K562 (cell line): ENCODE measurements around the gene FZD10. TPM values are rescaled to one million over a fixed set of nuclear protein-coding genes. Genes with fewer than 3 reads are reported as not detected.

Experiments used
- ATAC-seq: fragments of 200-7000 bp; cut with Tn5 transposase; 3 replicates; pipeline ENCODE4 v1.9.1; 2020; ENCODE audit warnings: moderate library complexity
- BruUV-seq: library from RNA; stranded (reverse); fragments of 400-500 nt; replicated peaks from 2 replicates; lab custom pipeline; 2021; lab: Mats Ljungman, UMichigan
- CTCF ChIA-PET: fragments of 300-600 bp; formaldehyde crosslinking; extraction: SDS; loops from one replicate; lab custom pipeline; 2021; ENCODE audit warnings: low intra/inter-chr PET ratio; lab: Yijun Ruan, JAX
- POLR2A ChIA-PET: fragments of 300-600, 350-650 bp; sonication (Branson Sonifier 250); formaldehyde crosslinking; extraction: SDS; loops from one replicate; lab custom pipeline; 2021; ENCODE audit warnings: antibody characterized with exemption, inconsistent platforms; lab: Yijun Ruan, JAX
- DNase-seq, 4 experiments: peaks; one replicate each; pipeline versions ENCODE4 v3.0.0 to v3.0.0-alpha.2; 2011 to 2018; ENCODE audit warnings: low spot score in 3 of 4, mixed read lengths in 3 of 4; ENCODE audit errors: extremely low read depth in 1 of 4
- FAIRE-seq: peaks from 2 replicates; lab custom pipeline; 2011; peaks lifted over from hg19 to GRCh38; lab: Jason Lieb, UNC
- H2AFZ ChIP-seq: 2 replicates; pipeline ENCODE4 v1.6.0; 2011; ENCODE audit warnings: low read depth, low read length, control low read depth, inconsistent platforms
- H3K27ac ChIP-seq: fragments of 200-600 bp; 3 replicates; pipeline ENCODE4 v1.8.0; 2011; ENCODE audit warnings: low read depth, mild to moderate bottlenecking, control low read depth, inconsistent platforms, low read length, moderate library complexity, mixed read lengths; ENCODE audit errors: extremely low read depth
- H3K27me3 ChIP-seq, 2 experiments: fragments of 300-600 bp in 1 of 2; 2 replicates in 1 of 2; 3 replicates in 1 of 2; pipeline versions ENCODE4 v1.6.0 to v1.8.0; 2011; ENCODE audit warnings: inconsistent platforms in 2 of 2, low read length in 2 of 2, mild to moderate bottlenecking in 1 of 2, mixed read lengths in 1 of 2, moderate library complexity in 1 of 2; ENCODE audit not compliant: control insufficient read depth in 2 of 2, insufficient read depth in 2 of 2
- H3K36me3 ChIP-seq: fragments of 300-600 bp; 3 replicates; pipeline ENCODE4 v1.8.0; 2011; ENCODE audit warnings: mild to moderate bottlenecking, low read length, inconsistent platforms; ENCODE audit not compliant: control insufficient read depth, insufficient read depth
- H3K4me1 ChIP-seq, 2 experiments: fragments of 200-600 bp in 1 of 2; replicated peaks in 1 of 2; 2 replicates in 1 of 2; 3 replicates in 1 of 2; pipeline versions ENCODE4 v1.5.1 to v1.8.0; 2011; ENCODE audit warnings: inconsistent platforms in 2 of 2, low read length in 2 of 2, mild to moderate bottlenecking in 1 of 2, mixed read lengths in 1 of 2, moderate library complexity in 1 of 2; ENCODE audit not compliant: control insufficient read depth in 2 of 2, insufficient read depth in 2 of 2
- H3K4me2 ChIP-seq: 2 replicates; pipeline ENCODE4 v1.6.1; 2011; ENCODE audit warnings: low read length, control low read depth, inconsistent platforms, mixed read lengths; ENCODE audit not compliant: insufficient read depth
- H3K4me3 ChIP-seq: fragments of 200-600 bp; sonication (generic), shearing (Covaris generic); 2 replicates; pipeline ENCODE4 v1.5.1; 2016; ENCODE audit warnings: control low read depth, inconsistent platforms
- H3K79me2 ChIP-seq: fragments of 200-600 bp; 3 replicates; pipeline ENCODE4 v1.8.0; 2011; ENCODE audit warnings: low read length, inconsistent platforms; ENCODE audit not compliant: control insufficient read depth, insufficient read depth
- H3K9ac ChIP-seq, 2 experiments: 2 replicates each; pipeline versions ENCODE4 v1.6.0 to v1.6.1; 2011; ENCODE audit warnings: low read depth in 2 of 2, low read length in 2 of 2, control low read depth in 1 of 2, inconsistent platforms in 1 of 2, mild to moderate bottlenecking in 1 of 2, mixed read lengths in 1 of 2; ENCODE audit not compliant: insufficient read depth in 1 of 2
- H3K9me1 ChIP-seq: one replicate; pipeline ENCODE4 v1.6.0; 2011; ENCODE audit warnings: inconsistent platforms, mild to moderate bottlenecking, low read length, moderate library complexity; ENCODE audit not compliant: control insufficient read depth, insufficient read depth
- H3K9me3 ChIP-seq: replicated peaks from 2 replicates; pipeline ENCODE4 v1.5.1; 2011; ENCODE audit warnings: low read depth, low read length, inconsistent platforms; ENCODE audit not compliant: control insufficient read depth, insufficient read depth
- H4K20me1 ChIP-seq: replicated peaks from 2 replicates; pipeline ENCODE4 v1.6.1; 2011; ENCODE audit warnings: low read length, inconsistent platforms, mixed read lengths; ENCODE audit not compliant: control insufficient read depth, insufficient read depth
- CXXC5 ChIP-seq: fragments of 250-450 bp; sonication (Bioruptor Pico); IDR thresholded peaks from 2 replicates; pipeline ENCODE4 v1.8.0; 2022; ENCODE audit warnings: inconsistent platforms, mild to moderate bottlenecking, moderate library complexity
- ELF2 ChIP-seq: fragments of 250-450 bp; sonication (Bioruptor Pico); IDR thresholded peaks from 2 replicates; pipeline ENCODE4 v1.5.0; 2021; ENCODE audit warnings: mild to moderate bottlenecking
- HNRNPLL ChIP-seq: fragments of 200-400 bp; formaldehyde crosslinking; IDR thresholded peaks from 2 replicates; pipeline ENCODE4 v1.6.1; 2017; ENCODE audit warnings: low read length, low read depth, mild to moderate bottlenecking; ENCODE audit not compliant: poor library complexity, severe bottlenecking
- NBN ChIP-seq: fragments of 450-650 bp; IDR thresholded peaks from 2 replicates; pipeline ENCODE4 v1.6.1; 2016; ENCODE audit warnings: low read depth, mild to moderate bottlenecking
- SAFB ChIP-seq: fragments of 200-400 bp; formaldehyde crosslinking; IDR thresholded peaks from 2 replicates; pipeline ENCODE4 v1.6.1; 2017; ENCODE audit warnings: low read depth, low read length, borderline replicate concordance
- SREBF1 ChIP-seq: fragments of 150-350 bp; IDR thresholded peaks from 2 replicates; pipeline ENCODE4 v1.6.1; 2014; ENCODE audit warnings: antibody characterized with exemption, low read depth, low read length, borderline replicate concordance
- STAT5A ChIP-seq: IDR thresholded peaks from 2 replicates; pipeline ENCODE4 v1.6.1; 2012; ENCODE audit warnings: low read length, inconsistent platforms, borderline replicate concordance
- U2AF1 ChIP-seq: fragments of 200-400 bp; formaldehyde crosslinking; optimal IDR thresholded peaks from 2 replicates; pipeline ENCODE3; 2017; ENCODE audit warnings: mild to moderate bottlenecking, low read depth, low read length, moderate library complexity
- ZBTB17 ChIP-seq: fragments of 450-650 bp; formaldehyde crosslinking; IDR thresholded peaks from 2 replicates; pipeline ENCODE4 v1.4.0; 2020; ENCODE audit warnings: mild to moderate bottlenecking
- ZBTB49 ChIP-seq: sonication (generic); formaldehyde crosslinking; IDR thresholded peaks from 2 replicates; pipeline ENCODE4 v1.8.0; 2022; ENCODE audit warnings: missing genetic modification reagents, mild to moderate bottlenecking, borderline replicate concordance
- ZBTB5 ChIP-seq: fragments of 450-650 bp; IDR thresholded peaks from 2 replicates; pipeline ENCODE4 v1.6.1; 2017; ENCODE audit warnings: antibody characterized with exemption
- WGBS: fragments of 100-300 bp; shearing (Covaris generic); methylation state at CpG from one replicate; pipeline ENCODE4 v1.1.6; 2016; ENCODE audit warnings: low coverage, mixed read lengths; ENCODE audit not compliant: insufficient coverage; ENCODE audit errors: missing lambda C conversion rate; 5-methylcytosine and 5-hydroxymethylcytosine counted together
- in situ Hi-C: fragments of 300-500 bp; cut with MboI; formaldehyde crosslinking; loops from 4 replicates; pipeline ENCODE4 v1.15.0; 2018; ENCODE audit warnings: inconsistent platforms, mixed read lengths
- intact Hi-C: fragments of 100-400 bp; cut with micrococcal nuclease; formaldehyde crosslinking; loops from 2 replicates; pipeline ENCODE4 v1.14.2; 2022
- polyA plus RNA-seq, 8 experiments: library from polyadenylated mRNA; depleted of rRNA in 4 of 8; stranded (reverse) in 5 of 8; unstranded in 3 of 8; fragments of >200 nt; fragmentation: Nextera tagmentation in 2 of 8; fragmentation: Illumina TruSeq in 1 of 8; extraction: Ambion mirVana in 2 of 8; extraction: Trizol in 1 of 8; gene quantifications; 2 replicates each; pipeline versions ENCODE4 v1.2.1 to v1.2.3, GENCODE V29; 2011 to 2014; ENCODE audit warnings: inconsistent platforms in 1 of 8, missing spikeins in 1 of 8
- total RNA-seq, 7 experiments: library from RNA; depleted of rRNA in 6 of 7; stranded (reverse); fragments of >200 nt in 6 of 7; fragmentation: Illumina TruSeq in 2 of 7; extraction: Trizol in 2 of 7; gene quantifications; 2 replicates each; pipeline versions ENCODE4 v1.2.1 to v1.2.3, GENCODE V29; 2011 to 2021; ENCODE audit warnings: low replicate concordance in 1 of 7
- TF ChIP-seq, protein P1 (sequence below), 2 experiments: fragments of 150-350 bp in 1 of 2; IDR thresholded peaks; 2 replicates each; pipeline ENCODE4 v1.6.1; 2012 to 2016; ENCODE audit warnings: low read depth in 2 of 2, low read length in 2 of 2, mild to moderate bottlenecking in 1 of 2, moderate library complexity in 1 of 2
- TF ChIP-seq, protein P2 (sequence below): sonication (generic); formaldehyde crosslinking; IDR thresholded peaks from 2 replicates; pipeline ENCODE4 v1.8.0; 2022; ENCODE audit warnings: mild to moderate bottlenecking, low read depth, missing genetic modification reagents

Gene FZD10
- total and polyA plus RNA-seq, 9 of the 15 experiments (the other 6 are each of a cell fraction or from before 2014, with no cell fraction given), result not detected

DNA sequence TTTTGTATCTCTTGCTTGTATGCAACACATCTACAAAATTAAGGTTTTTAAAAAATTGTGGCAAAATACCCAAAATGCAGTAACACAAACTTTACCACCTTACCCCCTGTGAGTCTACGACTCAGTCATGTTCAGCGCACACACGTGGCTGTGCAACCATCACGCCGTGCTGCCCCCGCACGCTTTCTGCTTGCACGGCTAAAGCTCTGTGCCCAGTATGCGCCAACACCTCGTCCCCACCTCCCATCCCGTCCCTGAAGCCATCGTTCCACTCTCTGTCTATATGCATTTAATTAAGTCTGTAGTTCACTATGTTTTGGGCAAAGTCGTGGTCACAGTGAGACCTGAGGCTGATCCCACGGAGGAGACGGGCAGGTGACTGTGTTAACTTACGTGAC lies 36.4 kb downstream of the FZD10 start:
- no peak overlapping the region for H3K4me3 ChIP-seq
- no TSS peak for BruUV-seq
- no peak for TF ChIP-seq U2AF1
- TF ChIP-seq ZBTB5, result no peak
- TF ChIP-seq SAFB, result no peak
- TF ChIP-seq HNRNPLL, result no peak
- TF ChIP-seq ELF2, result no peak
- TF ChIP-seq, protein P1, sequence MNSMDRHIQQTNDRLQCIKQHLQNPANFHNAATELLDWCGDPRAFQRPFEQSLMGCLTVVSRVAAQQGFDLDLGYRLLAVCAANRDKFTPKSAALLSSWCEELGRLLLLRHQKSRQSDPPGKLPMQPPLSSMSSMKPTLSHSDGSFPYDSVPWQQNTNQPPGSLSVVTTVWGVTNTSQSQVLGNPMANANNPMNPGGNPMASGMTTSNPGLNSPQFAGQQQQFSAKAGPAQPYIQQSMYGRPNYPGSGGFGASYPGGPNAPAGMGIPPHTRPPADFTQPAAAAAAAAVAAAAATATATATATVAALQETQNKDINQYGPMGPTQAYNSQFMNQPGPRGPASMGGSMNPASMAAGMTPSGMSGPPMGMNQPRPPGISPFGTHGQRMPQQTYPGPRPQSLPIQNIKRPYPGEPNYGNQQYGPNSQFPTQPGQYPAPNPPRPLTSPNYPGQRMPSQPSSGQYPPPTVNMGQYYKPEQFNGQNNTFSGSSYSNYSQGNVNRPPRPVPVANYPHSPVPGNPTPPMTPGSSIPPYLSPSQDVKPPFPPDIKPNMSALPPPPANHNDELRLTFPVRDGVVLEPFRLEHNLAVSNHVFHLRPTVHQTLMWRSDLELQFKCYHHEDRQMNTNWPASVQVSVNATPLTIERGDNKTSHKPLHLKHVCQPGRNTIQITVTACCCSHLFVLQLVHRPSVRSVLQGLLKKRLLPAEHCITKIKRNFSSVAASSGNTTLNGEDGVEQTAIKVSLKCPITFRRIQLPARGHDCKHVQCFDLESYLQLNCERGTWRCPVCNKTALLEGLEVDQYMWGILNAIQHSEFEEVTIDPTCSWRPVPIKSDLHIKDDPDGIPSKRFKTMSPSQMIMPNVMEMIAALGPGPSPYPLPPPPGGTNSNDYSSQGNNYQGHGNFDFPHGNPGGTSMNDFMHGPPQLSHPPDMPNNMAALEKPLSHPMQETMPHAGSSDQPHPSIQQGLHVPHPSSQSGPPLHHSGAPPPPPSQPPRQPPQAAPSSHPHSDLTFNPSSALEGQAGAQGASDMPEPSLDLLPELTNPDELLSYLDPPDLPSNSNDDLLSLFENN (IDR thresholded peaks at IDR 0.05; ENCODE audit: low read depth in 2 of 2, low read length in 2 of 2), result no peak
- no peak for TF ChIP-seq STAT5A
- TF ChIP-seq ZBTB49, result no peak
- TF ChIP-seq CXXC5 (CRISPR knock-in tag), result no peak
- no peak for TF ChIP-seq SREBF1
- no peak for TF ChIP-seq ZBTB17 (CRISPR knock-in tag)
- TF ChIP-seq, protein P2, sequence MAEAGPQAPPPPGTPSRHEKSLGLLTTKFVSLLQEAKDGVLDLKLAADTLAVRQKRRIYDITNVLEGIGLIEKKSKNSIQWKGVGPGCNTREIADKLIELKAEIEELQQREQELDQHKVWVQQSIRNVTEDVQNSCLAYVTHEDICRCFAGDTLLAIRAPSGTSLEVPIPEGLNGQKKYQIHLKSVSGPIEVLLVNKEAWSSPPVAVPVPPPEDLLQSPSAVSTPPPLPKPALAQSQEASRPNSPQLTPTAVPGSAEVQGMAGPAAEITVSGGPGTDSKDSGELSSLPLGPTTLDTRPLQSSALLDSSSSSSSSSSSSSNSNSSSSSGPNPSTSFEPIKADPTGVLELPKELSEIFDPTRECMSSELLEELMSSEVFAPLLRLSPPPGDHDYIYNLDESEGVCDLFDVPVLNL (CRISPR knock-in tag), result no peak
- no peak for TF ChIP-seq NBN
- no peaks in the 10 kb centered on the region for H3K9me3 ChIP-seq
- H2AFZ ChIP-seq, result no peak overlapping the region
- intact Hi-C loops, result no loop called here
- H3K9me1 ChIP-seq, result no peaks in the 10 kb centered on the region
- ATAC-seq (no peak), DNase-seq (no peak), FAIRE-seq (no peak)
- WGBS, result under 1% methylated on average over 16 of the region's 16 CpGs
- no peak overlapping the region for H3K4me2 ChIP-seq
- no peak overlapping the region for H3K9ac ChIP-seq
- POLR2A ChIA-PET, result no interaction called here
- no peak overlapping the region for H3K27ac ChIP-seq
- peaks cover 3 to 51% of the 10 kb centered on the region in 2 experiments; a peak in 4 of 5 replicates for H3K27me3 ChIP-seq
- in situ Hi-C loops, result no loop called here
- no peaks in the 10 kb centered on the region for H3K4me1 ChIP-seq
- CTCF ChIA-PET, result no interaction called here
- H3K36me3 ChIP-seq, result no peaks in the 10 kb centered on the region
- no peaks in the 10 kb centered on the region for H4K20me1 ChIP-seq
- H3K79me2 ChIP-seq, result no peaks in the 10 kb centered on the region
